Measurements from ENCODE around the gene ERBB4.

DNA sequence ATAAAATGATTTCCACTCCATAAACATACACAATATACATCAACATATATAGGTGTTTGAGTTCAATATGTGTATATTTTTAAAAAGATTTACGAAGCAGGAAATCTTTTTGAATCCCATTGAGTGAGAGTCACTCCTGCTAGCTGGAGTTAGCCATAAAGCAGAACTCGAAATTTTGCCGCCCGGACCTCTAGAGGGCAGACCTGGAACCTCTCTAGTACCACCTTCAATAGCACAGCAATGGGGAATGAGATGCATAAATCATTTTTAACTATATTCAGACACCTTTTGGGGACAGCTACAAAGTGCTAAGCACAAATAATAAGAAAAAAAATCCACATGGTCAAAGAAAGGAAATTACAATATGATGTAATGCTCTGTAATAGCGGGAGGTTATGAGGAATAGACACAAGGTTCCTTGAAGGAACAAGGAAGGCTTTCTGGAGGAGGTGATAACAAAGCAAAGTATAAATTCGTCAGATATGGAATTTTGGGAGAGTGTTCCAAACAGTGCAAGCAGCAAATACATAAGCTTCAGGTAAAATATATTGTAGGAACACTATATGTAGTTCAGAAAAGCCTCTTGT, 533.4 kb downstream of the ERBB4 start:
- TF ChIP-seq POLR2A (IDR thresholded peaks at IDR 0.05) (no peak), CTCF (IDR thresholded peaks at IDR 0.05) (peak in 2 of 6 experiments; percentile 25 to 37)

Measured in esophagus squamous epithelium (tissue), 4 donors.